A673 (cell line): Measurements from ENCODE around the gene KYAT1. TPM values are rescaled to one million over a fixed set of nuclear protein-coding genes. Genes with fewer than 3 reads are reported as not detected.

ENCODE experiments used
- BruUV-seq: library from RNA; stranded (reverse); fragments of 400-500 nt; replicated peaks from 2 replicates; lab custom pipeline; 2021; lab: Mats Ljungman, UMichigan
- CTCF ChIA-PET: fragments of 300-600 bp; sonication (Branson Sonifier 250); formaldehyde crosslinking; loops from one replicate; lab custom pipeline; 2022; ENCODE audit warnings: antibody characterized with exemption; lab: Charles Lee
- POLR2A ChIA-PET: fragments of 300-600 bp; sonication (Branson Sonifier 250); formaldehyde crosslinking; loops from one replicate; lab custom pipeline; 2022; ENCODE audit warnings: antibody characterized with exemption; ENCODE audit not compliant: low non-redundant PET; lab: Charles Lee
- DNase-seq: peaks from one replicate; pipeline ENCODE4 v3.0.0-alpha.2; 2015; ENCODE audit warnings: low spot score
- H3K27ac ChIP-seq: fragments of 200-600 bp; sonication (generic); 2 replicates; pipeline ENCODE4 v1.5.1; 2016; ENCODE audit warnings: mixed run types, low read depth, mild to moderate bottlenecking, mixed read lengths, antibody characterized with exemption, low read length; ENCODE audit not compliant: poor library complexity, severe bottlenecking
- H3K27me3 ChIP-seq: fragments of 200-600 bp; sonication (generic); replicated peaks from 2 replicates; pipeline ENCODE4 v1.6.1; 2017; ENCODE audit warnings: mixed run types, low read depth, mild to moderate bottlenecking, mixed read lengths, antibody characterized with exemption, low read length; ENCODE audit not compliant: insufficient read depth, poor library complexity
- H3K36me3 ChIP-seq: fragments of 200-600 bp; sonication (generic); 2 replicates; pipeline ENCODE4 v1.6.1; 2016; ENCODE audit warnings: mixed run types, mild to moderate bottlenecking, mixed read lengths, antibody characterized with exemption, low read length; ENCODE audit not compliant: insufficient read depth, poor library complexity, severe bottlenecking
- H3K4me1 ChIP-seq: fragments of 200-600 bp; sonication (generic); 2 replicates; pipeline ENCODE4 v1.6.1; 2017; ENCODE audit warnings: mixed run types, mild to moderate bottlenecking, mixed read lengths, antibody characterized with exemption, low read length; ENCODE audit not compliant: insufficient read depth, poor library complexity, severe bottlenecking
- H3K4me3 ChIP-seq: fragments of 200-600 bp; sonication (generic); 2 replicates; pipeline ENCODE4 v1.5.1; 2016; ENCODE audit warnings: low read depth, mixed run types, mild to moderate bottlenecking, mixed read lengths, low read length; ENCODE audit not compliant: poor library complexity, severe bottlenecking
- H3K9me3 ChIP-seq: fragments of 200-600 bp; sonication (generic); 2 replicates; pipeline ENCODE4 v1.6.1; 2016; ENCODE audit warnings: mixed run types, low read depth, mild to moderate bottlenecking, mixed read lengths, antibody characterized with exemption, low read length; ENCODE audit not compliant: poor library complexity, severe bottlenecking
- EZH2 ChIP-seq: fragments of 200-600 bp; sonication (generic); IDR thresholded peaks from 2 replicates; pipeline ENCODE4 v1.6.1; 2017; ENCODE audit warnings: borderline replicate concordance, low read depth, mild to moderate bottlenecking, mixed read lengths, antibody characterized with exemption, low read length; ENCODE audit not compliant: poor library complexity, severe bottlenecking
- intact Hi-C: fragments of 100-400 bp; cut with micrococcal nuclease; formaldehyde crosslinking; loops from one replicate; pipeline ENCODE4 v1.10.0; 2022; ENCODE audit not compliant: unreplicated experiment
- total RNA-seq: library from RNA; stranded (reverse); gene quantifications from 2 replicates; pipeline ENCODE4 v1.2.3, GENCODE V29; 2021
- TF ChIP-seq, protein P1 (sequence below): fragments of 300-800, 200-600 bp; sonication (generic); conservative IDR thresholded peaks from 2 replicates; pipeline ENCODE4 v1.5.1; 2017; ENCODE audit warnings: low read depth, mild to moderate bottlenecking, antibody characterized with exemption, low read length, moderate library complexity, mixed read lengths

The KYAT1 gene
- total RNA-seq, 1 experiment from 2014 or later: 17.9 TPM

DNA sequence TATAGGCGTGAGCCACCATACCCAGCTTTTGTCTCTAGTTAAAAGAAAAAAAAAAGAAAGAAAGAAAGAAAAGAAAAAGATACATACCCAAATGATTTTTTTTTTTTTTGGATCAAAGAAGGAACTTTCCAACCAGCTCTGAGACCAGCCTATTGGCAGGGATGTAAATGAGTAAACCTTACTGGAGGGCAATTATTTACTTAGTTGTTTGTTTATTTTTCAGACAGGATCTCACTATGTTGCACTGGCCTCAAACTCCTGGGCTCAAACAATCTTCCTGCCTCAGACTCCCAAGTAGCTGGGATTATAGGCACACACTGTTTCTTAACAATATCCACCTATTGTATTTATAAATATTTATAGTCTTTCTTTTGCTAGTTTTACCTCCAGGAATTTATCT, 41.2 kb downstream of the KYAT1 start:
- no peak for TF ChIP-seq EZH2
- TF ChIP-seq, protein P1, sequence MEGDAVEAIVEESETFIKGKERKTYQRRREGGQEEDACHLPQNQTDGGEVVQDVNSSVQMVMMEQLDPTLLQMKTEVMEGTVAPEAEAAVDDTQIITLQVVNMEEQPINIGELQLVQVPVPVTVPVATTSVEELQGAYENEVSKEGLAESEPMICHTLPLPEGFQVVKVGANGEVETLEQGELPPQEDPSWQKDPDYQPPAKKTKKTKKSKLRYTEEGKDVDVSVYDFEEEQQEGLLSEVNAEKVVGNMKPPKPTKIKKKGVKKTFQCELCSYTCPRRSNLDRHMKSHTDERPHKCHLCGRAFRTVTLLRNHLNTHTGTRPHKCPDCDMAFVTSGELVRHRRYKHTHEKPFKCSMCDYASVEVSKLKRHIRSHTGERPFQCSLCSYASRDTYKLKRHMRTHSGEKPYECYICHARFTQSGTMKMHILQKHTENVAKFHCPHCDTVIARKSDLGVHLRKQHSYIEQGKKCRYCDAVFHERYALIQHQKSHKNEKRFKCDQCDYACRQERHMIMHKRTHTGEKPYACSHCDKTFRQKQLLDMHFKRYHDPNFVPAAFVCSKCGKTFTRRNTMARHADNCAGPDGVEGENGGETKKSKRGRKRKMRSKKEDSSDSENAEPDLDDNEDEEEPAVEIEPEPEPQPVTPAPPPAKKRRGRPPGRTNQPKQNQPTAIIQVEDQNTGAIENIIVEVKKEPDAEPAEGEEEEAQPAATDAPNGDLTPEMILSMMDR: no peak
- DNase-seq: no peak
- Histone ChIP-seq H3K9me3 (no peaks in the 10 kb centered on the region), H3K36me3 (no peaks in the 10 kb centered on the region), H3K4me3 (no peak overlapping the region), H3K27ac (no peak overlapping the region), H3K27me3 (no peaks in the 10 kb centered on the region), H3K4me1 (no peaks in the 10 kb centered on the region)
- CTCF ChIA-PET: no interaction called here
- intact Hi-C loops: no loop called here
- POLR2A ChIA-PET: no interaction called here
- no TSS peak for BruUV-seq

DNA sequence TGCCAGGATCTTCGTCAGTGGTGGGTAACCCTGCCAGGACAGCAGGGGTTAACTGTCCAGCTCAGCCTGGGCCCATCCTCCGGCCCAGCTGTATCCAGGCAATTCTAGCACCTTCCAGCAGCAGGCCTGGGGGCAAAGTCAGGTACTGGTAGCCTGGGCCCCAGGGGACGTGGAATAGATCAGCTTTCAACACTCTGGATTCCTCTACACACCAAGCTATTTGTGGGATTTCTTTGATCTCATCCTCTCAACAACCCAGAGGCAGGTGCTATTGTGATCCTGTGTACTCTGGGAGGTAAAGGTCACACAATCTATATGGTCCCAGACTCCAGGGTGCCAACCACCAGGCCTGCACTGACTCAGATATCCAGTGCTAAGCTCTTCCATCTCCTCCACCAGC, 43.4 kb downstream of the KYAT1 start:
- intact Hi-C loops: no loop called here
- H3K36me3 ChIP-seq: peaks cover 3% of the 10 kb centered on the region
- no peaks in the 10 kb centered on the region for H3K9me3 ChIP-seq
- no peak for DNase-seq
- no peak overlapping the region for H3K4me3 ChIP-seq
- CTCF ChIA-PET: no interaction called here
- H3K4me1 ChIP-seq: no peaks in the 10 kb centered on the region
- POLR2A ChIA-PET: no interaction called here
- H3K27ac ChIP-seq: no peak overlapping the region
- BruUV-seq: no TSS peak
- TF ChIP-seq EZH2: no peak
- H3K27me3 ChIP-seq: no peaks in the 10 kb centered on the region

DNA sequence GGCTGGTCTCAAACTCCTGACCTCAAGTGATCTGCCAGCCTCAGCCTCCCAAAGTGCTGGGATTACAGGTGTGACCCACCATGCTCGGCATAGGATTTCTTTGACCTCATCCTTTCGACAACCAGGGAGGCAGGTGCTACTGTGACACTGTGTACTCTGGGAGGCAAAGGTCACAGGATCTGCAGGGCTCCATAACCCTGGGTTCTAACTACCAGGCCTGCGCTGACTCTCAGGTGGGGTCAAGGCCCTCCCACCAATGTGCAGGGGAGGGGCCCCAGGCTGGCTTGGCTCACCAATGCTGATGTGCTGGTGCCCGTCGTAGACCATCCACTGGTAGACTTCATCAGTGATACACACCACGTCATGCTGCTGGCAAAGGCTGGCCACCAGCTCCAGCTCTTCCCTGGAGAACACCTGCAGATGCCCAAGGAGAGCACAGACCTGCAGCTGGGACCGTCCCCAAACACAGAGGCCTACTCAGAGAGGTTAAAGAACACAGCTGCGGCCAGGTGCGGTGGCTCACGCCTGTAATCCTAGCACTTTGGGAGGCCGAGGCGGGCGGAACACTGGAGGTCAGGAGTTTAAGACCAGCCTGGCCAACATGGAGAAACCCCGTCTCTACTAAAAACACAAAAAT, 45.1 kb downstream of the KYAT1 start:
- BruUV-seq: no TSS peak
- TF ChIP-seq, protein P1: no peak
- TF ChIP-seq EZH2: no peak
- POLR2A ChIA-PET: interaction anchor here (0.6 kb wide), 1 partner anchor 92 kb away, joined by 3 read pairs; no protein-coding TSS in a partner anchor
- CTCF ChIA-PET: no interaction called here
- H3K27ac ChIP-seq: no peak overlapping the region
- H3K9me3 ChIP-seq: no peaks in the 10 kb centered on the region
- H3K27me3 ChIP-seq: no peaks in the 10 kb centered on the region
- intact Hi-C loops: no loop called here
- H3K4me1 ChIP-seq: no peaks in the 10 kb centered on the region
- DNase-seq: no peak
- H3K4me3 ChIP-seq: no peak overlapping the region
- H3K36me3 ChIP-seq: peaks cover 3% of the 10 kb centered on the region
